ELF-1 (cell line): ENCODE measurements around the gene STEAP3.

Source experiments
- DNase-seq: peaks from one replicate; pipeline ENCODE4 v3.0.0-alpha.2; 2016; ENCODE audit warnings: low read depth, low spot score

The STEAP3 gene, protein sequence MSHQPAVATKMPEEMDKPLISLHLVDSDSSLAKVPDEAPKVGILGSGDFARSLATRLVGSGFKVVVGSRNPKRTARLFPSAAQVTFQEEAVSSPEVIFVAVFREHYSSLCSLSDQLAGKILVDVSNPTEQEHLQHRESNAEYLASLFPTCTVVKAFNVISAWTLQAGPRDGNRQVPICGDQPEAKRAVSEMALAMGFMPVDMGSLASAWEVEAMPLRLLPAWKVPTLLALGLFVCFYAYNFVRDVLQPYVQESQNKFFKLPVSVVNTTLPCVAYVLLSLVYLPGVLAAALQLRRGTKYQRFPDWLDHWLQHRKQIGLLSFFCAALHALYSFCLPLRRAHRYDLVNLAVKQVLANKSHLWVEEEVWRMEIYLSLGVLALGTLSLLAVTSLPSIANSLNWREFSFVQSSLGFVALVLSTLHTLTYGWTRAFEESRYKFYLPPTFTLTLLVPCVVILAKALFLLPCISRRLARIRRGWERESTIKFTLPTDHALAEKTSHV

DNA sequence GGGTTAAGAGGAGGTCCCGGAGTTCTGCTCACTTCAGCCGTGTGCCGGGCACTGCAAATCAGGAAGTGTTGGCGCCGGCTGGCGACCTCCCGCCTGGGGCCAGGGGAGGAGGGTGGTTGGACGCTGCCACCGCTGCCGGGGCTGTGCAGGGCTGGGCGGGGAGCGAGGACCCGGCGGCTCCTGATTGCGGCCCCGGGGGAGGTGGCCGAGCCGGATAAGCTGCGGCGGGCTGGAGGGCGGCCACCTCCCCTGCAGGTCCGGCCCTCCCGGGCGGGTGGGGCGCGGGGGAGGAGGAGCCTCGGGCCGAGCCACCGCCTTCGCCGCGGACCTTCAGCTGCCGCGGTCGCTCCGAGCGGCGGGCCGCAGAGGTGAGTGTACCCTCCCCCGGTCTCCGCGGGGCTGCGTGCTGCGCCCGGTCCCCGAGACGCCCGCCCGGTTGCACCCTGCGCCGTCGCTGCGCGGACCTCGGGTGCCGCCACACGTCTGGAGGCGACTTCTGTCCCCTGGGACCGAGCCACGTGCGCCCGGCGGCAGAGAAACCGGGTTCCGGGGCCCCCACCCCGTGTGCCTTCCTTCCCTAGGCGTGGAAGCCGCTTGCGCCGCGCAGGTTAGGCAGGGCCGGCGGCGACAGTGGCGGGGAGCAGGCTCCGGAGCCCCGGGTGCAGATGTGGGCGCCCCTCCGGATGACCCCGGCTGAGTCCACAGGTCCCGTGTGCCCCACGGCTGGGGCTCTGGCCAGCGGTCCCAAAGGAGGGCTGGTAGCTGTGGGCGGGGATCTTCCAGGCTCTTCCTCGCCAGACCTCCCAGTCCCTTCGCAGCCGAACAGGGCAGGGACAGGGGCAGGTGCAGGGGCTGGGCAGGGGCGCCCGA lies at the start of gene STEAP3:
STEAP3 (plus strand) TSS at position 314 of the 870 bp plus-strand sequence. CDS start 7,179 bp downstream, outside the sequence.
- DNase-seq, result peak; percentile 91

DNA sequence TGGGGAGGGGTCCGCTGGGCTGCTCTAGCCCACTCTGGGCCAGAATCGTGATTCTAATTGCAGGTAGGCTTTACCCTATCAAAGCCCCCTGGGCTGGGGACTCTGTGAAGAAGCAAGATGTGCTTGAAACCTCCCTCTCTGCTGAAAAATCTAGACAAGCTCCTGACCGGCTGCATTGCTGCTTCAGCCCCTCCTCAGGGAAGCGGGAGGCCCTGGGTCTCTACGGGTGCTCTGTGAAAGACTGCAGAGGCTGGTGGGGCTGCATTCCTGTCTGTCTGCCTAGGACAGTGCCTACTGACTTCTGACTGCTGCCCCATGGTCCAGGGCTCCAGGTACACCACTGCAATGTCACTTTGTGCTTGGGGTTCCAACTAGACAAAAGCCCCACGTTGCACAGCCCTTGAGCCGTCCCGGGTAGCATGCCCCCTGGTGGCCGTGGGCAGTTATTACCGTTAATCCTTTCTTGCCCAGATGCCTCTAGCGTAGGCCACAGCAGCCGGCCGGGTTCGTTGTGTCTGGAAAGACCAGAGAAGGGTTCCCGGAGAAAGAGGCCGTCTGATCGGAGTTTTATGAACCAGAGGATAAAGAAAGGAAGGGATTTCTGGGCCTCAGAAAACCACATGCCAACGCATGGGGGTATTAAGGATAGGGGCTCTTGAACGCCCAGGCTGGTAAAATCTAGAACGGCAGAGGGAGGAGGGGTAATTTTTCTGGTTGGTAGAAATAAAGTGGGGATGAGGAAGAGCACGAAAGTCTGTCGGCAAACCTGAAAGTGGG lies 49.2 kb upstream of the STEAP3 start:
- peak; percentile 81 for DNase-seq

DNA sequence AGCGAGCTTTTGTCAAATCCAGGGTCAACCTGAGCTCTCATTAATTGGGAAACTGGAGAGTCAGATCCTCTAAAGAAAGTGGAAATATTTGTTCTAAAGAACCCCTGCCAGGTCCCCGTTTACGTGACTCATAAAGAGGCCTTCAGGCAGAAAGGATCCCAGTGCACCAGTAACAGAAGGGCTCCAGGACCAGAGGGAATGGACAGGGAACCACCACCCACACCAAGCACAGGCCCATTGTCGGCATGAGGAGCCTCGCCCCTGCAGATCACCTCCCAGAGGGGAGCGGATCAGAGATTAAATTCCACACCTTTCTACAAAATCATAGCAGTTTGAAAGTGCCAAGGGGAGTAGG lies 48.7 kb upstream of the STEAP3 start:
- DNase-seq, result peak; percentile 45

DNA sequence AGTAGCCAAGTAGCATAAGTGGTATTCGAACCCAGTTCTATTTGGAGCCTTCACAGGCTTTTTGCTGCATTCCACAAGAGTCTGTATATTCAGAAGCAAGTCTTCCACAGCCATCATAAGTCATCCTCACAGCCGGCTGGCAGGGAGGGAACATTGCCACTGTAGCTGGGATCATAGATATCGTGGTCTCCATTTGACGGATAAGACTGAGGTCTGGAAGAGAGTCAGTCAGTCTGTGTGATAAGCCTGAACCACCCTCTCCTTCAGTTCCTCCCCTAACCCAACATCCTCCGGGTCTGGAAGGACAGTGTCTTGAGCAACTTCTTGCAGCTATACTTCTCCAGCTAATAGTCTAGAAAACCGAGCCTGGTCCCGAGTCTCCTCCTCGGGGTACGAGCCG lies 48.1 kb upstream of the STEAP3 start:
- DNase-seq, result no peak

DNA sequence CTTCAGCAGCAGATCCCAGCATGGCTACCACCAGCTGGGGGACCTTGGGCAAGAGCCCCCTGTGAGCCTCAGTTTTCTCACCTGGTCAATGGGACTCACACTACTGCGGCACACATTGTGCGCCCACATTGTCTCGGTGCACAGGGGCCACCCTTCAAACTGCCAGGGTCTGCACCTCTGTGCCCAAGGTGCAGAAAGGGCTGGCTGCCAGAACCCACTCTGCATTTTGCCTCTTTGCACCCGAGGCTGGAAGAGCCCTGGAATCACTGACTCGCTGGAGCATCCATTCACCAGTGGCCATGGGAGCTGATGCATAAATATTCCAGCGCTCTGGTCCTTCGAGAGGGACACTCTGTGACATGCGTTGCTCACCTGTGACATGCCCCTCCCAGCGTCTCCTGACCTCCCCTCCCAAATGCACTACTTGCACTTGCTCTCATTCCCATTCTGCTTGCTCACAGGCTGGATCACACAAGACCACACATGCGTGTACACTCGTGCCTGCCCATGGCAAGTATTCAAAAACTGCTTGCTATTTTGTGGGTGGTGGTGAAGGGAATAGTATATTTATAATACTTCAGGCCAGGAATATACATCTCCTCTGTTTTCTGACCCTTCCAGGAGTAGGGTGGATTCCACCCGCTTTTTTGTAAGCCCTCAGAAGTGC lies 46.3 kb upstream of the STEAP3 start:
- no peak for DNase-seq

DNA sequence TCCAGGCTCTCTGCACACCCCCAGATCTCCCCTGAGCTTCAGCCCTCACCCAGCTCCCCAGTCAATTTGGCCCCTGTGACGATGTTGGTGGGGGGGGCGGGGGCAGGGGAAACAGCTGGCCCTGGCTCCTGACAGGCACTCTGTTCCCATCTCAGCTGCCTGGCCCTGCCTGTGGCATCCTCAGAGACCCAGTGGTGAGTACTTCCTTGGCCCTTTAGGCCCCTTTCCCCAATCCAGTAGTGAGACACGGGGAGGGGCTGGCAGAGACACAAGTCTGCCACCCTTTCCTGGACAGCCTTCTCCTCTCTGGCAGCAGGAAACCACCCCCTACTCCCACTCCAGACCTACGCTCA lies 45.8 kb upstream of the STEAP3 start:
- no peak for DNase-seq

DNA sequence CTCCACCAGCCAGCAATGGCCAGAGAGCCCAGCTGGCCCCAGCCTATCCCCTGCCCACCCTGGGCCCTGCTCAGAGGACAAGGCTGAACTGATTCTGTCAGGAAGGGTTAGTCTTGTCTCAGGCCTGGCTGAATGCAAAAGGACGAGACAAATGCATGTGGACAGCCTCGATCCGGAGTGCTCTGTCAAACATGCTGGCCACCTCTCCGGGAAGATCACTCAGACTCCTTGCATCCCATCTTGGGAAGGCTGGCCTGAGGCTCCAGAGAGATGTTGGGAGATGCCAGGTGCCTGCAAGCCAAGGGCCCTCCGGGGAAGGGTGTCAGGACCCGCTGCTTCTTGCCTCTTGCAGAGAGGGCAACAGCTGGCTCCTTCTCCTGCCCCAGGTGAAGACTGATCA lies 44.9 kb upstream of the STEAP3 start:
- no peak for DNase-seq

DNA sequence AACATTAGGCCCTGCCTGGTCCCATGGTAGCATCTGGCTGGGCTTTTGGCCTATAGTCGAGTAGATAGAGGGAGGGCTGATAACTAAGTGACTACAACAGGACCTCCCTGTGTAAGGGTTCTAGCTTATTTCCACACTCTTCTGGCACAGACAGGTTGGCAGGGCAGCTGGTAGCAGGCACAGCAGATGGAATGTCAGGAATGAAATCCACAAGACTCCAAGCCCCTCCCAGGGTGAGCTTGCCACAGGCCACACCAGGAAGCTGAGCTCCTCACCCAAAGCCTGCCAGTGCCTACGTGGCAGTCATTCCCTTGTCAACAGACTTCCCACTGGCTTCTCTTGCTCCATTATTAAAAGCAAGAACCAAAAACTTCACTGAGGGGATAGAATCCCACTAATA lies 44.4 kb upstream of the STEAP3 start:
- no peak for DNase-seq

DNA sequence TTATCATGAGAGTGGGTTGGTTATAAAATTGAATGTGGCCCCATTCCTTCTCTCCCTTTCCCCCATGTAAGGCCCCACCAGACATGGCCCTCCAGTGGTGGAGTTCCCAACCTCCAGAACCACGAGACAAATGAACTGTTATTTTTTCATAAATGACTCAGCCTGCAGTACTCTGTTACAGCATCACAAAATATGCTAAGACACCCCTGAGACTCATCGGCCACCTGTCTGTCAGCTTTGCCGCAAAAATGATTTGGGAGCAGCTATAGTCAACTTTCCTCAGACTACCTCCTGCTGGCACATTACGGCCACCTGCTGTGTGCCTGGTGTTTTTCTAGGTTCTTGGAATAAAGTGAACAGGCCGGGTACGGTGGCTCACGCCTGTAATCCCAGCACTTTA lies 43.6 kb upstream of the STEAP3 start:
- no peak for DNase-seq

DNA sequence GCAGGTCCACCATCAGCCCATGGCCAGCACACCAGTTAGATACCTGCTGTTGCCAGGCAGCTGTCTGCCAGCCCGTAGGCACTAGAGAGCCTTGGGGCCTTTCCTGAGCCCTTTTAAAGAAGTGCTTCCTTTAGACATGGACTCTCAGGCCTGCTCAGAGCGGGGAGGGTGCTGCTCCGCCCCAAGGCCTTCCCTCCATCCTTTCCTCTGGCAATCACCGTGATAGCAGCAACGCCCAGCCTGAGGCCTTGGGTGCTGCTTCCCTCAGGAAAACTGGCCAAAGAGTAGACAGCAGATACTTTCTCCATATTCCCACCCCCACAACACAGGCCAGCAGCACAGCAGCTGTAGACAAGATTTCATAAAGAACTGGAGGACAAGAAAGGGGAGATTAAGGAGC lies 42.7 kb upstream of the STEAP3 start:
- no peak for DNase-seq

DNA sequence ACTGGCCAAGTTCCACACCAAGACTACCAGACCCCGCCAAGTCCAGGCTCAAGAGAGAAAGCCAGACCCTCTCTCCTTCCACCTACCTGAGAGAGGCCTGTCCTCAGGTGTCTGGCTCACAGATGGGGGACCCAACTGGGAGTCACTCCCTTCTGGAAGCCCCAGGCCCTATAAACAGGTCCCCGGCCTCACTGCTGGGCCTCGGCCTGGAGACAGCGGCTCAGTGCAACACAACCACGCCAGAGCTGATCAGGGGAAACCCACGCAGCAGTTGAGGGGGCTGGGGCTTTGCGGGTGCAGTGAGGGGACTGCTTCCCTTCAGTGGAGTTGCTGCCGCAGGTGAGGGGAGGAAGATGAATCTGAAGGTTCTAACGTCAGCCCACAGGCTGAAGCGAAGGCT lies 42.2 kb upstream of the STEAP3 start:
- DNase-seq, result no peak

DNA sequence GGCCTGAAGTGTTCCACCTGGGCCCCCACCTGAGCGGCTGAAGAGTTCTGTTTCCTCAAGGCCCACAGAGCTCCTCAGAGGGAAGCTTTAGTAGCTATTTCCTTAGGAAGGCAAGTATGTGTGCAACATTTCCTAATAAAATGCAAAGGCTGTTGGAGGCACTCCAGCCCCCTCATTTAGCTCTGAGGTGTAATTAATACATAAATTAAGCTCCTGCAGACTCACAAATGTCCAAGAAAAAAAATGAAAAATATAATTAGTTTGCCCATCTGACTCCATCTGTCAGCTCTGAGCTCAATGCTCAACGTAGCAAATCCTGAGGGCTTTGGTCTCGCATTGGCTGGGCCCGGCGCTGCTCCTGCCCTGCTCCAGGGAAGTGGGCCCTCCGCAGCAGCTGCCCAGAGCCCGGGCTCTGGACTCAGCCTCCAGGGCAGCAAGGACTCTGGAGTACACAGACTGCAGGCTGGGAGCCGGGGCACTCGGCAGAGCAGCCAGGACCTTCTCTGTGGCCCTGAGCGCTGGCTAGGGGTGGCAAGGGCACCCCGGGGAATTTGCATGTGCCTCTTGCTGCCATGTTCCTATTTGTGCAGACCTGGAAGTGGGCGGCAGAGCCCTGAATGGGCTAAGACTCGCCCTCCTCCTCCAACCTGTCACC lies 41.7 kb upstream of the STEAP3 start:
- DNase-seq, result no peak

DNA sequence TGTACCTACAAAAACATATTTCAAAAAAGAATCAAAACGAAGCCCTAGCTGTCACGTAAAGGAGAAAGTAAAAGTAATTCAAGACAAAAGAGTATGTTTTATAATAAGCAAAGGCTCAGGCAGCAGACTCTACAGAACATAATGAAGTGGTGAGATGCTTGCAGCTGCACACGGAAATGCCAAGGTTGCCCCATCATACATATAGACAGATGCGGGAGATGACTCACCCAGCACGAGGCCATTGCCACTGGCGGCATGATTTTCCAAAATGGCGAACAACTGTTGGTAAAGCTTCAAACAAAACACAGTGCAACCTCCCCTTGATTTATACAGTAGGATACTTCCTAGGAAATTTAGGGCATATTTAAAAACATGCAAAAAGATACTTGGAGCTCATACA lies 39.1 kb upstream of the STEAP3 start:
- DNase-seq, result no peak

DNA sequence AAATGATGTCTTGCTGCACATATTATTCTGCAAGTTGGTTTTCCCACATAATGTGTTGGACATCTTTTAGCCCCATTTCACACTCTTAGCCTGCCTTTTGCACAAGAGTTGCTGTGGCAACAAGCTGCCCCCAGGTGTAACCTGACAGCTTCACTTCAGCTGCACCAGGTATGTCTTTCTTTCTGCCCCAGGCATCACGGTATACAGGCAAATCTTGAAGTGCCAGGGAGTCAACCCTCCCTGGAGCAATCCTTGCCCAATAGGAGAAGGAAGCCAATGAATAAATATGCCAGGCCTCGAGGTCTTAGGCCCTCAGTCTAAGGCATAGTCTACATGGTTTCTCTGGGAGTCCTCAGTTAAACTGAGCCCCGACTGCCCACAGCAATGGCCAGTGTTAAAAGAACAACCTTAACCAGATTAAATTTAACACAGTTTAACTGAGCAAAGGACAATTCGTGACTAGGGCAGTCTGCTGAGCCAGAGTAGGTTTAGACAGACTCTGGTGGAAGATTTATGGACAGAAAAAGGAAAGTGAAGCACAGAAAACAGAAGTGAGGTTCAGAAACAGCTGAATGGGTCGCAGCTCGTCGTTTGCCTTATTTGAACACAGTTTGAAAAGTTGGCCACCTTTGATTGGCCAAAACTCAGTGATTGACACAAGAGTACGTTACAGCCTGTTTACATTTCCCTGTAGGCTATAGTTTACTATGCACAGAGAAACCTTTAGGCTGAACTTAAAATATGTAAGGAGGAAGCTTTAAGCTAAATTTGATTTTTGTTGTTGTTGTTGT lies 33.1 kb upstream of the STEAP3 start:
- DNase-seq, result peak; percentile 13

DNA sequence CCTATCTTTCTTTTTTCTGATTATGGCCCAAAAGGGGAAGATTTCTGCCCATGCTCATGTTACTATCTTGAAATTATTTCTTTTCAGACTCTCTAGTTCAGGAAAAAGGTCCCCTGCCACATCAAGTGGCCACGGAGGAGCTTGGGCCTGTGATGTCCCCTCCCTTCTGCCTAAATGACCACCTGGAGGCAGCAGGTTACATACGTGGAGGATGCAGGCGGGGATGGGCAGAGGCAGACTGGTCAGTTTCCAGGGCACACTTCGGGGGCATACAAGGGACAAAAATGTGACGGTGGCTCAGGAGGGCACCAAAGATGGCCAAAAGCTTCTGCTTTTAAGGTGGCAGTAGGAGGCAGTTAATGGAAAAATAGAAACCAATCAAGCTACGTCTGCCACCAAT lies 30.7 kb upstream of the STEAP3 start:
- no peak for DNase-seq

DNA sequence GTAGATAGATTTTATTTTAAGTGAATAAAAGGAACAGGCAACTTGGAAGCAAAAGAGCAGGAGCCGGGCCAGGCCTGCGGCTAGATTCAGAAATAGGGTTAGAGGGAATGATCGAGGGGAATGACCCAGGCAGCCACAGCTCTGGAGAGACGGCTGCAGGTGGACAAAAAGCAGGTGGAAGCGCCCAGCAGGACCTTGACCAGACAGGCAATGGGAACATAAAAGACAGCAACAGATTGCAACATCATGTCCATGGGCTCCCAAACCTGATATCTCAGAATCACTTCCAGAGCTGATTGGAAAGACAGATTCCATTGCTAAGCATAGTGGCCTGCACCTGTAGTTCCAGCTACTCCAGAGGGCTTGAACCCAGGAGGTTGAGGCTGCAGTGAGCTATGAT lies 28.6 kb upstream of the STEAP3 start:
- DNase-seq, result no peak

DNA sequence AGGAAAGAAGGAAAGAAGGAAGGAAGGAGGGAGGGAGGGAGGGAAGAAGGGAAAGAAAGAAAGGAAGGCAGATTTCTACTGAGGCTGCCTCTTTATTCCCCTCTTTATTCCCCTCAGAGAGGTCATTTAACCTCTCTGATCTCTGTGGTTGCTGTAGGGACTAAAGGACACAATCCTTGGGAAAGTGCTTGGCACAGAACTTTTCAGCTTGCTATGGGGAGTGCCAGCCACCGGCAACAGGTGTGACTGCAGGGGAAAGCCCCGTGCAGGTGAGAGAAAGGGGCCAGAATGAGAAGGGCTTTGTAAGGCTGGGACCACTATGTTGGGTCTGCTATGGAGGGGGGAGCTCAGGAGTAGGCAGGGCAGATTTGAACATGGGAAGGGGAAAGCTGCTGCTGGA lies 27.7 kb upstream of the STEAP3 start:
- no peak for DNase-seq

DNA sequence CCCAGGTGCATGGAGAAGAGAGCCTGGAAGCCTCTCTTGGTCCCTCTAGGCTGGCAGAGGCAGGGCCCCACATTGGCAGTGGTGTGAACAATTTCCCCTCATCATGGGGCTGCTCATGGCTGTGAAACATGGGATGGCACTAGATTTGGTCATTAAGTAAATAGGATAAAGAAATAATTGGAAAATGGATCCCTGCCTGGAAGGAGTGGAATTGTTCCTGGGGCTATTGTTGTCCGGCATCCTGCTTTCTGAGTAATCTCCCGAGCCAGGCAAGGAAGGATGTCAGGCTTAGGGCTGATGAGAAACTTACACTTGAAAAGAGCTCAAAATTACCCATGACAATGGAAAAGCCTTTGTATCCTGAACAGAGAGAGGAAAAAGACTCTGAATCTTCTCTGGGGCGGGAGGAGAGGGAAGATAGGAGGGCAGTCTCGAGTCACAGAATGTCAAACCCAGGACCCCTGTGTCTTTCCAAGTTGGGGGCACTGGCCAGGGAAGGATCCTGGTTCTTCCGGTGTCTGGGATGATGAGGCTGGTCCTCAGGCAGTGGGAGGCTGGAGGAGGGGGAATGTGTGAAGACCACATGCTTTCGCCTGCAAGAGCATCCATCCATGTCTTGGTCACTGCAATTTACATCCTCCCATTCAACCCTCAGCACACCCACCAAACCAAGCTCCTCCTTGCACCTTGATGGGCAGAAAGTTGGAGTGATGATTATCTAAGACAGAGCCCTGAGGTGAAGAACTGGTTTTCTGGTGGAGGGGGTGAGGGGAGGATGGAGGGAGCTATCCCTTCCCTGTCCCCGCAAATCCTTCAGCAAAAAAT lies 27.1 kb upstream of the STEAP3 start:
- DNase-seq, result peak; percentile 59

DNA sequence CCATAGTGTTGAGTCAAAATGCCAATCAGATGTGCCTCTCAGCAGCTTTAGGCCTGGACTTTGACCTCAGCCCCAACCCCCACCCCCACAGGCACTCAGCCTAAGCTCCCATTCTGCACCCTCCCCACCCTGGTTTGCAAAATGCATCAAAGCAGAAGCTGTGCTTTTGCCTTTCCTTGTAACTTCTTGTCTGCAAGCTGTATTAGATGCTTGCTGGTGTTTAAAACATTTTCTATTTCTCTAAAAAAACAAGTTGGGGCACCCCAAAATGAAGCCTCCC lies 26.6 kb upstream of the STEAP3 start:
- DNase-seq, result no peak
